IPS DF 4.7 (cell line): ENCODE results near the gene UNKL.

Experiments
- DNase-seq: peaks from one replicate; pipeline ENCODE4 v3.0.0-alpha.2; 2013; ENCODE audit warnings: low spot score; ENCODE audit errors: extremely low read depth

The UNKL gene

DNA sequence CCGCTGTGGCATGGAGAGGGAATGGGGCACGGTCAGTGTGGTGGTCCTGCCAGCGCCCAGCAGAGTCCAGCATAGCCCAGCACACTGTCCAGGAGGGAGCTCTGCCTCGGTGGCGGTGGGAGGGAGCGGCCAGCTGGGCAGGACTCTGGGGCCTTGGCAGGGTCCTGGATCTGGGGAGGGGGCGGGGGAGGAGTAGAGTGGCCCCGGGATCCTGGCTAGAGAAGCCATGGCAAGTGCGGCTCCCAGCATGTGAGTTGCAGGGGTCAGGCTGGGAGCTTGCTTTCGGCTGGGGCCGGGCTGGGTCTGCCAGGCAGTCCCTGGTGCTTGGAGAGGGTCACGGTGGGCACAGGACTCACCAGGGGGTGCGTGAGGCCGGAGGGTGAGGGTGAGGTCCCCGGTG, 58.9 kb downstream of the UNKL start:
- DNase-seq: no peak

DNA sequence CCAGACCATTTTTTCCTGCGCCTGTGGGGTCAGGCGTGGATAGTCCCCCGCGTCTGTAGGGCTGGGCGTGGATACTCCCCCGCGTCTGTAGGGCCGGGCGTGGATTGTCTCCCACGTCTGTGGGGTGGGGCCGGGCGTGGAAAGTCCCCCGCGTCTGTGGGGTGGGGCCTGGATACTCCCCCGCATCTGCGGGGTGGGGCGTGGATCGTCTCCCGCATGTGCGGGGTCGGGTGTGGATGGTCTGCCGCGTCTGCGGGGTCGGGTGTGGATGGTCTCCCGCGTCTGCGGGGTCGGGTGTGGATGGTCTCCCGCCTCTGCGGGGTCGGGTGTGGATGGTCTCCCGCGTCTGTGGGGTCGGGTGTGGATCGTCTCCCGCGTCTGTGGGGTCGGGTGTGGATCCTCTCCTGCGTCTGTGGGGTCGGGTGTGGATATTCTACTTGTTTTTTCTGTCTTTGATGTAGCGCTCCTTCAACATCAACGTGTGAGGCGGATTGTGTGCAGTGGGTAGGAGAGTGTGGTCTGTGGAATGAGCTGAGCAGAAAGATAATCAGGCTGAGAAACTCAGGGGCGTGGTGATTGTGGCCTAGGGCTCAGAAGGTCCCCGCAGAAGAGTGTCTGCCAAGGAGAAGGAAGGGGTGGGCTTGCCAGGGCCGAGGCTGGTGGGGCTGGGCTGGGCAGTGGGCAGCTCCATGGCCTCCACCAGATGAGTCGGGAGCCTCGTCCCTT, 59.5 kb downstream of the UNKL start:
- DNase-seq: no peak

DNA sequence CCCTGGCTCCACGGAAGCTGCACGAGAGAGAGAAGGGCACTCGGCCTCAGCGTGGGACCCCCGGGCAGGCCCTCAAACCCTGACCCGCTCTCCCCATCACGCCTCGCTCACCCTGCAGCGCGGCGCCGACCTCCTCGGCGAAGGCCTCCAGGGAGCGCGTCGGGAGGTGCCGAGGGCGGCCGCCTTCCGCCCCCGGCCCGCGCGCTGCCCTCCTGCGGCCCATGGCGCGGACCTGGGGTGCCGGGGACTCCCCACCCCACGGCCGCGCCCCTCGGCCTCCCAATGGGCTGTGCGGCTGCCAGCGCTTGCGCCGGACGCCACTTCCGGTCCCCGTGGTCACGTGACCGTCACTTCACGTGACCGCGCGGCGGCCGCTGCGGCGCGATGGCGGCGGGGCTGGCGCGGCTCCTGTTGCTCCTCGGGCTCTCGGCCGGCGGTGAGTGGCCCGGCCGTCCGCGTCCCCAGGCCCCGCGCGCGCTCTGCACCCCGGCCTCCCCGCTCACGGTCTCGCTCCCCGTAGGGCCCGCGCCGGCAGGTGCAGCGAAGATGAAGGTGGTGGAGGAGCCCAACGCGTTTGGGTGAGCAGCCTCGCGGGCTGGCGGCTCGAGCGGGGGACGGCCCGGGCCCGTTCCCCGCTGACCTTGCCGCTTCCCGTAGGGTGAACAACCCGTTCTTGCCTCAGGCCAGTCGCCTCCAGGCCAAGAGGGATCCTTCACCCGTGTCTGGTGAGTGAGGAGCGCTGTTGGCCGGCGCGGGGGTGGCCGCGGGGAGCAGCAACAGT, 62.7 kb downstream of the UNKL start, which contains the start of the genes GNPTG and TSR3:
GNPTG (plus strand) TSS at position 350 of the 781 bp plus-strand sequence; CDS start at position 385, 35 bp downstream.
TSR3 (minus strand) TSS at position 297 of the 781 bp plus-strand sequence; CDS start at position 223, 74 bp downstream.
- DNase-seq: no peak

DNA sequence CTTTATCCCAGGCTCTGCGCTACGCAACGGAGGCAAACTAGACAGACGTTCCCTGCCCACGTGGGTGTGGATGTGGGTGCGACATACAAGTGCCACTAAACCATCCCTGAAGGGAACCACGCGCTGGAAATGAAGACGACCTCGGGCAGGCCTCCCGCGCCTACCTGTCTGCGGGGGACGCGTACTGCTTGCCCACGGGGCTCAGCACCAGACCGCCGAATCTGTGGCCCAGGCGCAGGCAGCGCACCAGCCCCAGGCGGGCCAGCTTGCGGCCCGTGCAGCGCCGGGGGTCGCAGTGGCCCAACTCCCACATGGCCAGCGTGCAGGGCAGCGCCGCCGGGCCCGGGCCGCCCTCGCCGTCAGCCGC, 63.3 kb downstream of the UNKL start:
- DNase-seq: no peak

DNA sequence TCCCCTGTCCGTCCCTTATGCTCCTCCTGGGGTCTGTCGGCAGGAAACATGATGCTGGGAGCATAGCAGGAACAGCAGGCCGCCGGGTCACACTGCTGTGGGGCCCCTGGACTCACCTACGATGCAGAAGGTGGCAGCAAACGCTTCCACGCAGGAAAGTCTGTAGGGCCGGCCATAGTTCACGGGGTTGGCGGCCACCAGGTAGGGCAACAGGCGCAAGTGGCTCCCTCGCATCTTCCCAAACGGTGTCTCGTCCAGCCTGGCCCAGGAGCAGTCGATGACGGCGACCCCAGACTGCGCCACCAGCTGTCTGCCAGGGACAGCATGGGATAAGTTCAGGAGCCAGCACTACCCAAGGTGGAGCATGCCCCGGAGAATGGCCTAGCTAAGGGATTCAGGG, 63.8 kb downstream of the UNKL start:
- DNase-seq: no peak

DNA sequence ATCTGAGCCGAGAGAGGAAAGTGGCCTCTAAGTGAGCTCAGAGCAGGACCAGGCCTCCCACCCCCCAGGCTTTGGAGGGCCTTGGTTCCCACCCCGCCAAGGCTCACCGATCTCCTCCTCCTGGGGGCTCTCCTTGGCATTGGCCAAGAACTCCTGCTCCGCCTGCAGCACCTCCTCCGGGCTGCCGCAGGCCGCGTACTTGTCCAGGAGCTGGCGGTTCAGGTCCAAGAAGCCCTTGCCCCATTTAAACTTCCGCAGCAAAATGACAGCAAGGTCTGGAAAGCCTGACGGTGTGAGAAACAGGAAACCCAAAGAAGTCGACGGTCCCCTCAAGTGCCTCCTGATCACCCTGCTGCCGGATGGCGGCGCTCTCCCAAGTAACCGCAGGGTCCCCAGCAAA, 64.6 kb downstream of the UNKL start:
- DNase-seq: no peak

DNA sequence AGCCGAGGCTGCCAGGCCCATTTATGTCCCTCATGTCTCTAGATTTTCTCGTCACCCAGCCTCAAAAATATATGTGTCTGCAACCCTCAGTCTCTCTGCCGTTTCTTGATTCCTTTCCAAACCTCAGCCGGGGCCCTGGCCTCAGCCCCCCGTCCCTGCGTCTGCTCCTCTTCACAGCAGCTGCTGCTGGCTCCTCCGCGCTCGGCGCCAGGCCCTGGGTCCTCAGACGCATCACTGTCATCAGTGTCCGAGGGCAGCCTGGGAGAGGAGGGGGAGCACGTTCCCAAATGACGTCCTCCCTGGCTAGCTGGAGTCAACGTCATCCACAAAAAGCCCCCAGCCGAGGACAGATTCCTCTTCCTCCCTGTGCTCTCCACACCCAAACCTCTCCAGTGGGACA, 65.2 kb downstream of the UNKL start:
- DNase-seq: no peak

DNA sequence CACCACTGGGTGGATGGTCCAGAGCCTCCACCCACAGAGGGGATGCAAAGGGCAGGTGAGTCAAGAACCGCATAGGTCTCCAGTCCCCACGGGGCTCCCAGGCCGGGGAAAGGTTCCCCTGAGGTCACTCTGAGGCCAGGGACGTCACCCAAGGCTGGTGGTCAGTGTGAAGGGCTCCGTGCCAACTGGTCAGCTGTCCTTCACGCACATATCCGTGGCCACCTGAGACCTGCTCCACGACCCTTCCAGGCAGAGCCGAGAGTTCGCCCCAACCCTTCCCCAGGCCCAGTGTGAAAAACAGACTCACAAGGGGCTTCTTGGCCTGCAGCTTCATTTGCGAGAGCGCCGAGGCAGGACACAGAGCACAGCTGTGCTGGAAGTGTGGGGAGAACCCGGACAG, 65.6 kb downstream of the UNKL start:
- no peak for DNase-seq

DNA sequence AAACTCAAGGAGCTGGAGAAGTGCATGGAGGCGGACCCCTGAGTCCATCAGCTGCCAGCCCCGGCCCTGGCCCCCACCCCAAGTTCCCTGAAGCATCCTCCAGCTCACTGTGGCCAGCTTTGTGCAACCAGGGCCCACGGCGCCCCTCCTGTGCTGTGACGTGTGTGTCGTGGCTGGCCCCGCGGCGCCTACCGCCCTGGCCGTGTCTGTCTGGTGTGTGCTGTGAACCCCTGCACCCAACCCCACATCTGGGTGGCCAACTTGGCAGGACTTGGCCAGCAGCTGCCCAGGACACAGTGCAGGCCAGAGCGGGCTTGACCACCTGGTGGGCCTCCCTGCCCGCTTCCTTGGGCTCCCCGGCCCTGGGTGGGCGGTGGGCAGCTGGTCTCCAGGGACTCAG, 66.1 kb downstream of the UNKL start:
- DNase-seq: no peak

DNA sequence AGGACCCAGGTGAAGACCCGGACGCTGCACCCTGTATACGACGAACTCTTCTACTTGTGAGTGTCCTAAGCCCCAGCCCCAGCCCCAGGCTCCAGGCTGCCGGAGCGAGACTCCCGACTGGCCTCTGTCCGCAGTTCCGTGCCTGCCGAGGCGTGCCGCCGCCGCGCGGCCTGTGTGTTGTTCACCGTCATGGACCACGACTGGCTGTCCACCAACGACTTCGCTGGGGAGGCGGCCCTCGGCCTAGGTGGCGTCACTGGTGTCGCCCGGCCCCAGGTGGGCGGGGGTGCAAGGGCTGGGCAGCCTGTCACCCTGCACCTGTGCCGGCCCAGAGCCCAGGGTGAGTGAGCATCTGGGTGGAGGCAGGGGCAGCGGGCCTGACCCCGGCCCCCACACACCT, 66.5 kb downstream of the UNKL start:
- DNase-seq: no peak

DNA sequence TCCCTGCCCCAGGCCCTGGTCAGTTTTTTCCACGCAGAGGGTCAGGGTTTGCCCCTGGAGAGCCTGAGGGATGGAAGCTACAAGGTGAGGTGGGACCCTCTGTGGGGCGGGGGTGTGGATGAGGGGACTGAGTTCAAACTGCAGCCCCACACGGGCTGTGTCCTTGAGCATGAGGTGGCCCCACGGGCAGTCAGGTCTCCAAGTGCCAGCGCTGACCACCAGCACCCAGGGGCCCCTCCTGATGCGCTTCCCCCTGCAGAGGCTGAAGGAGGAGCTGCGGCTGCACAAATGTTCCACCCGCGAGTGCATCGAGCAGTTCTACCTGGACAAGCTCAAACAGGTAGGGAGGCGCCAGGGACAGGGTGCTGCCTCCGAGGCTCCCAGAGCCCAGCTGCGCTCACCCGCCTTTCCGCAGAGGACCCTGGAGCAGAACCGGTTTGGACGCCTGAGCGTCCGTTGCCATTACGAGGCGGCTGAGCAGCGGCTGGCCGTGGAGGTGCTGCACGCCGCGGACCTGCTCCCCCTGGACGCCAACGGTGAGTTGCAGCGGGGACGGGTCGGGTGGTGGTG, 67.1 kb downstream of the UNKL start:
- DNase-seq: no peak

DNA sequence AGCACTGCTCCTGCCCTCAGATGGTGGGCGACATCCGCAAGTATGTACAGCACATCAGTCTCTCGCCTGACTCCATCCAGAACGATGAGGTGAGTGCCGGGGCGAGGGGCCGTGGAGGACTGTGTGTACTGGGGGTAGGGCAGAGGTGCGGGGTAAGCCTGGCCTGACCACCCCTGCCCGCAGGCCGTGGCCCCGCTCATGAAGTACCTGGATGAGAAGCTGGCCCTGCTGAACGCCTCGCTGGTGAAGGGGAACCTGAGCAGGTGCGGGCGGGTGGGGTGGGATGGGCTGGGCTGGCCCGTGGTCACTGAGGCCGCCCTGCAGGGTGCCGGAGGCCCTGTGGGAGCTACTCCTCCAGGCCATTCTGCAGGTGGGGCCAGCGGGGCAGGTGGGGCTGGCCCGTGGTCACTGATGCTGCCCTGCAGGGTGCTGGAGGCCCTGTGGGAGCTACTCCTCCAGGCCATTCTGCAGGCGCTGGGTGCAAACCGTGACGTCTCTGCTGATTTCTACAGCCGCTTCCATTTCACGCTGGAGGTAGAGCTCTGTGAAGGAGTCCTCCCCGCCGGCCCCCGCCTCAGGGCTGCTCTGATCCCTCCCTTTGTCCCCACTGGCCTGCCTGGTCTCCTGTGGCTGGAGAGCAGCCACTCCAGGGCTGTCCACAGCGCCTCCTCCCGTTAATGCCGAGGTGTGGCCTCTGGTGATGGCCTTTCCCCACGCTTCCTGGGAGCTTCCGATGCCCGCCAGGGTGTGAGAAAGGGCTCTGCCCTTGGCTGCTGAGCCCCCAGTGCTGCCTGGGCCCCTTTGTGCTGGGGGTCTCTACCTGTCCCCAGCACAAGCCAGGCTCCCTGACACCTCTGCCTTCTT, 67.8 kb downstream of the UNKL start:
- no peak for DNase-seq

DNA sequence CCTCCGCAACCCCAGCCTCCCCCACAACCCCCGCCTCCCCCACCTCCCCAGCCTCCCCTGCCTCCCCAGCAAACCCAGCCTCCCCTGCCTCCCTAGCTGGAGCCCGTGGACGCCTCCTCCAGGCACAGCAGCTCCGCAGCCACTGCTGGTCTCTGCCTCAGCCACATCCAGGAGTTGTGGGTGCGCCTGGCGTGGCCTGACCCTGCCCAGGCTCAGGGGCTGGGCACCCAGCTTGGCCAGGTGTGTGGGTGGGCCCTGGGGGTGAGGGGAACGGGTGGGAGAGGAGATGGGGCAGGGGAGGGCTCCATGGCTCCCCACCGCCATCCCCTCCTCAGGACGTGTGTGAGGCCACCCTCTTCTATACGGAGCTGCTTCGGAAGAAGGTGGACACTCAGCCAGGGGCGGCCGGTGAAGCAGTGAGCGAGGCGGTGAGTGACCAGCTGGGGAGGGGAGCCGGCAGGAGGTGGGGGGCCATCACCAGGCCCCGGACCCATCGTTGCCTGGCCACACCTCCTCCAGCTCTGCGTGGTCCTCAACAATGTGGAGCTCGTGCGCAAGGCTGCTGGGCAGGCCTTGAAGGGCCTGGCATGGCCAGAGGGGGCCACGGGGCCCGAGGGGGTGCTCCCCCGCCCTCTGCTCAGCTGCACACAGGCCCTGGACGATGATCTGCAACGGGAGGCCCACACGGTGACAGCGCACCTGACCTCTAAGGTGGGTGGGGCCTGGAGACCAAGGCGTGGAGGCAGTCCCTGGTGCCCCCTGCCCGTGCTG, 68.7 kb downstream of the UNKL start:
- no peak for DNase-seq

DNA sequence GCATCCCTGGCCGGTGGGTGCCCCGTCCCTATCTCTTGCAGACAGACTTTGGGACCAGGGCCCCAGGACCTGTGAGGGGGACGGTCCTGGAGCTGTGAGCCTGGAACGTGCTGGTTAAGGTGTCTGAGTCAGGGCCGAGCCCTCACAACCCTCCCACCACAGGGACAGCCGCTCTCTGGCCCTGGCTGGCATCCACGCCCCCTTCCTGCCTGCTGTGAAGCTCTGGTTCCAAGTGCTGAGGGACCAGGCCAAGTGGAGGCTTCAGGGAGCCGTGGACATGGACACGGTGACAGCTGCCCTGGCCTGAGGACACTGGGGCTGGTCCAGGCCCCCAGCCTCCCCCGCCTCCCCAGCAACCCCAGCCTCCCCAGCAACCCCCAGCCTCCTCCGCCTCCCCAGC, 69.4 kb downstream of the UNKL start:
- no peak for DNase-seq

DNA sequence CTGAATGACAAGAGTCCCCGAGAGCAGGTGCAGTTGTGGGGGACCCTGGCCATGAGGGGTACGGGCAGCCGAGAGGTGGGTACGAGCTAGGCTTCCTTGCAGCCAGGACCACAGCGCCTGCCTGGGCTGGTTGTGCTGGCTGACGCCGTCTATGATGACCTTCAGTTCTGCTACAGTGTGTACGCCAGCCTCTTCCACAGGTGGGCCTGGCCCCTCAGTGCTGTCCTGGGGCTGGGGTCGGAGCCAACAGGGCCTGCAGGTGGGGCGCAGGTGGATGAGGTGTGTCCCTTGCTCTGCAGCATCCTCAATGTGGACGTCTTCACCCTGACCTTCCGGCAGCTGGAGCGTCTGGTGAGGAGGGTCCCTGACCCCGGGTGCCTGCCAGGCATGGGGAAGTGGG, 70.0 kb downstream of the UNKL start:
- DNase-seq: no peak

DNA sequence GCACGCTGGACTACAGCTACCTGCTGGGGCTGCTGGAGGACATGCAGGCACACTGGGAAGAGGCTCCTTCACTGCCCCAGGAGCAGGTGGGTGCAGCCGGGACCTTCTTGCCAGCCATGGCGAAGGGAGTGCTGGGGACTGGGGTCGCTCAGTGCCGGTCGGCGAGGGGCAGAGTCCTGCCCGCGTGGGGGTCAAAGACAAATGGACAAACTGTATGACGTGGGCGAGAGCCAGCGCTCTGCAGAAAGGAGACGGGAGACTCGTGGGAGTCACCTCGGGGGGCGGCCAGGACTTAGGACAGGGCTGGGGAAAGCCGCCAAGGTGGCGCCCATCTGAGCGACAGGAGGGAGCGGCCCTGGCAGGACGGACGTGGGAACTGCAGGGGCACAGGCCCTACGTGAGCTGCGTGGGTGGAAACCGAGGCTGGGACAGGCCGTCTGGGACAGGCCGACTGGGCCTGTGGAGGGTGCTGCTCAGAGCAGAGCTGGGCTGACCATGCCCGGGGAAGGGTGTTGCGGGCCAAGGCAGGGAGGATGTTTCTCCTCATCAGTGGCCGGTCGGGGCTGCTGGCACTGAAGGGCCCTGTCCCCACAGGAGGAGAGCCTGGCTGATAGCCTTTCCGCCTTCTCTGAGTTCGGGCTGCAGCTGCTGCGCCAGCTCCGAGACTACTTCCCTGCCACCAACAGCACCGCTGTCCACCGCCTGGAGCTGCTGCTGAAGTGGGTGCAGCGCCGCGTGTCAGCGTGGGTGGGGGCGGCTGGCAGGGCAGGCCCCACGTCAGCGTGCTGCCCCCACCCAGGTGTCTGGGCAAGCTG, 70.9 kb downstream of the UNKL start:
- no peak for DNase-seq

DNA sequence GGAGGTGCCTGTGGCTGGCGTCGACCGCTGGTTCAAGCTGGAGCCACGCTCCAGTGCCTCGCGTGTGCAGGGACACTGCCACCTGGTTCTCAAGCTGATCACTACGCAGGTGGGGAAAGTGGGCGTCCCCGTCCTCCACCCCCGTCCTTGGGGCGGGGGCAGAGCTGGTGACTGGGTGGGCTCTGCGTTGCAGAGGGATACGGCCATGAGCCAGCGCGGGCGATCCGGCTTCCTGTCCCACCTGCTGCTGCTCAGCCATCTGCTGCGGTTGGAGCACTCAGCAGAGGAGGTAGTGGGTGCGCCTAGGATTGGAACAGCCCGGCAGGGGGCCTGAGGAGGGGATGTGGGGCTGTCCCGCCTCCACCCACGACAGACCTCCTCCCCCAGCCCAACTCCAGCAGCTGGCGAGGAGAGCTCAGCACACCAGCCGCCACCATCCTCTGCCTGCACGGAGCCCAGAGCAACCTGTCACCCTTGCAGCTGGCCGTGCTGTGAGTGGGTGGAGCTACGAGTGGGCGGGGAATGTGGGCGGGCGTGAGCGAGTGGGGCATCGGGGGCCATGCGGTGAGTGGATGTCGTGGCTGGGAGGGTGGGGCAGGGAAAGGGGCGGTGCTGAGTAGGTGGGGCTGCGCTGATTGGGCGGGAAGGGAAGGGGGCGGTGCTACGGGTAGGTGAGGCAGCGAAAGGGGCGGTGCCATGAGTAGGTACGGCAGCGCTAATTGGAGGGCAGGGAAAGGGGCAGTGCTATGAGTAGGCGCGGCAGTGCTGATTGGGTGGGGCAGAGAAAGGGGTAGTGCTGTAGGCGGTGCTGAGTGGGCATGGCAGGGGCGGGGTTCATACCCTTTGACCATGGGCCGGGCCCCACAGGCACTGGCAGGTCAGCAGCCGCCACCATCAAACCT, 71.7 kb downstream of the UNKL start:
- DNase-seq: peak; percentile 86

DNA sequence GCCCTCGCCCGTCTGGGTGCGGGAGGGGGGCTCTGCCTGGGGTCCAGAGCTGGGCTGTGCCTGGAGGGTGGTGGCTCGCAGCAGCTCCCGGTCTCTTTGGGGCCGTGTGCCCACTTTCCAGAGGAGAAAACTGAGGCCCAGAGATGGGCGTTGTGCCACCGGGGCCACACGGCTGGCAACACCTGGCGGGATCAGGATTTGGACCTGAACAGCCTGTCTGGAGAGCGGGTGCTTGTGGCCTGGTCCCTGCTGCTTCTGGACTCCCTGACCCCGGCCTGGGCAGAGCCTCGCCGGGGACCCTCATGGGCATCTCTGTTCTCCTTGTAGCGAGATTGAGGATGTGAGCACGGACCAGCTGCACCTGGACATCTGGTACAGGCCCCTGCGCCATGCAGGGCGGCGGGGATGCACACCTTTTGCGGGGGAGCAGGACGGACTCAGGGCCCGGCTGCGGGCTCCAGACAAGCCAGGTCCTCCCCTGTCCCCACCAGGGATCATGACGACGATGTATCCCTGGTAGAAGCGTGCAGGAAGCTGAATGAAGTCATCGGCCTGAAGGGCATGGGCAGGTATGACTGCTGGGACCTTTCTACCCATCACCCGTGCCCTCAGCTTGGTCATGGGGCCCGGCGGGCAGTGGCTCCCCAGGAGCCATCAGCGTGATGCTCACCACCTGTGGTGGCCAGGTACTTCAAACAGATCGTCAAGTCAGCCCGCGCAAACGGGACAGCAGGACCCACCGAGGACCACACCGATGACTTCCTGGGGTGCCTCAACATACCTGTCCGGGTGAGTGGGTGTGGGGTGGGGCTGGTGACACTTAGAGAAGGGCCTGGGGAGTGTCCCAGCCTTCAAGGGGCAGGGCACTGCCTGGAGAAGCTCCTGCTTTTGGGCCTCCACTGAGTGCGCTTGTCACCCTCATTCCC, 72.7 kb downstream of the UNKL start:
- no peak for DNase-seq
